ENCODE measurements around the gene MAN2B2.
"Not testable (repeated sequence)": the region's sequence is repeated elsewhere in the genome, so short reads cannot be mapped to it uniquely, and the experiment has no call there.

Gene MAN2B2

DNA sequence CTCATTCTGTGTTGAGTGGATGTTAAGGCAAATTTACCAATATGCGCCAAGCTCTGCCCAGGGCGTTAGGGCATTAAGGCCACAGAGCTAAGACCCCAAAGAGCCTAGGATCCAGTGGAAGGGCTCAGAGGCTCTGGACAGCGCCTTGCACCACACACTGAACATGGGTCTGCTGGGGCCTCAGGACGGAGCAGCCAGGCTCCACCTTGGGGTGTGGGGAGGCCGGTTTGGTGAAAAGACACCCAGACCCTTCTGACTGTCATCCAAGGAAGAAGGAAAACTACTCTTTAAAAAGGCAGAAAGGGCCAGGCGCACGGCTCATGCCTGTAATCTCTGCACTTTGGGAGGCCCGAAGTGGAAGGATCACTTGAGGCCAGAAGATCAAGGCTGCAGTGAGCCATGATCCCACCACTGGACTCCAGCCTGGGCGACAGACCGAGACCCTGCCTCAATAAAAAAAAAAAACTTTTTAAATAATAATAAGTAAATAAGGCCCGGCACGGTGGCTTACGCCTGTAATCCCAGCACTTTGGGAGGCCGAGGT lies 64.2 kb downstream of the MAN2B2 start:
- Mint-ChIP-seq H3K27ac (no peak overlapping the region), H3K36me3 (ENCODE audit: low read depth) (peaks cover 36% of the 10 kb centered on the region), H3K9me3 (no peaks in the 10 kb centered on the region), H3K4me1 (peaks cover 34% of the 10 kb centered on the region), H3K27me3 (no peaks in the 10 kb centered on the region), H3K4me3 (peak overlapping the region; percentile 21)
- DNase-seq (no peak), ATAC-seq (no peak)

- Mint-ChIP-seq H3K27ac (peak within 1 kb of the TSS; percentile 99), H3K9me3 (no peaks in the 10 kb centered on the region), H3K4me1 (peaks cover 34% of the 10 kb centered on the region), H3K4me3 (peak within 1 kb of the TSS; percentile 96), H3K36me3 (ENCODE audit: low read depth) (peaks cover 36% of the 10 kb centered on the region), H3K27me3 (no peaks in the 10 kb centered on the region)
- ATAC-seq (peak; percentile 92), DNase-seq (peak; percentile 93)
Observed at GRCh38 chr4:6640292-6641163, 65.5 kb downstream of the MAN2B2 start, which contains the start of gene MRFAP1. Gene MRFAP1, plus strand, starts transcription at chr4:6640685. Its CDS starts 178 bp downstream, at chr4:6640863.

DNA sequence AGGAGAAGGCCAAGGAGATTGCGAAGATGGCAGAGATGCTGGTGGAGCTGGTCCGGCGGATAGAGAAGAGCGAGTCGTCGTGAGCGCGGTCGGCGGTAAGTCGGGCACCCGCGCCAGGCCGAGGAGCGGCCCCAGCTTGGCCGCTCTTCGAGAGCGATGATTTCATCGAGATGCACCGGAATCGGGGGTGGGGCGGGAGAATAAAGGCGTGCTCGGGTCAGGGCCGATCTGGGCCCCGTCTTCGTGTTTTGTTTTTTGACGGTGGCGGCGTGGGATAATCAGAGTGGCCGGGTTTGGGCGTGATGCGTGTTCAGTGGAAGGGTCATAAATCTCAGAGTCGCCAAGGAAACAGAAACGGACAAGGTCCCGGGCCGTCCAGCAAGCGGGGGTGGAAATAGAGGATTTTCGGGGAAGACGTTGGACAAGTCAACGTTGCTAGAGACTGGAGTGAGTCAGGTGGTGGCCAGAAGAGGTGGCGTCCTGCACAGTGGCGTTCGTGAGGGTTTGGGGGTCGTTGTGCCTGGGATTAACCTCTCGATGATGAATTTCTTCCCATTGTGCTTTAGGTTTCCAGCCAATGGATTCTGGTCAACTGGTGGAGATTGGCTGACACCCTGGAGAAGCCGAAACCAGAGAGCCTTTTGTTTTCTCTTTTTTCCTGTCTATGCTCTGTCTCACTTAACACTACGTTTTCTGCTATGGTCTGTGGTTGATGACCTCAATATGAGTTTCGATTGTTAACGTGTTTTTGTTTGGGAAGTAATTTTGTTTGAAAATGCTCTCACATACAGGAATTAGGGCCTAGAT lies 66.4 kb downstream of the MAN2B2 start:
- Mint-ChIP-seq H3K9me3 (no peaks in the 10 kb centered on the region), H3K4me1 (peaks cover 34% of the 10 kb centered on the region), H3K27ac (peak overlapping the region; percentile 99), H3K27me3 (no peaks in the 10 kb centered on the region), H3K36me3 (ENCODE audit: low read depth) (peaks cover 36% of the 10 kb centered on the region), H3K4me3 (peak overlapping the region; percentile 96)
- peak; percentile 52 for ATAC-seq
- peak; percentile 40 for DNase-seq

GRCh38 chr4:6641971-6642320 lies 67.0 kb downstream of the MAN2B2 start:
- Mint-ChIP-seq H3K27ac (peak overlapping the region; percentile 99), H3K4me3 (peak overlapping the region; percentile 96), H3K27me3 (no peaks in the 10 kb centered on the region), H3K4me1 (peaks cover 34% of the 10 kb centered on the region), H3K9me3 (no peaks in the 10 kb centered on the region), H3K36me3 (ENCODE audit: low read depth) (peaks cover 36% of the 10 kb centered on the region)
- no peak for ATAC-seq
- no peak for DNase-seq

DNA sequence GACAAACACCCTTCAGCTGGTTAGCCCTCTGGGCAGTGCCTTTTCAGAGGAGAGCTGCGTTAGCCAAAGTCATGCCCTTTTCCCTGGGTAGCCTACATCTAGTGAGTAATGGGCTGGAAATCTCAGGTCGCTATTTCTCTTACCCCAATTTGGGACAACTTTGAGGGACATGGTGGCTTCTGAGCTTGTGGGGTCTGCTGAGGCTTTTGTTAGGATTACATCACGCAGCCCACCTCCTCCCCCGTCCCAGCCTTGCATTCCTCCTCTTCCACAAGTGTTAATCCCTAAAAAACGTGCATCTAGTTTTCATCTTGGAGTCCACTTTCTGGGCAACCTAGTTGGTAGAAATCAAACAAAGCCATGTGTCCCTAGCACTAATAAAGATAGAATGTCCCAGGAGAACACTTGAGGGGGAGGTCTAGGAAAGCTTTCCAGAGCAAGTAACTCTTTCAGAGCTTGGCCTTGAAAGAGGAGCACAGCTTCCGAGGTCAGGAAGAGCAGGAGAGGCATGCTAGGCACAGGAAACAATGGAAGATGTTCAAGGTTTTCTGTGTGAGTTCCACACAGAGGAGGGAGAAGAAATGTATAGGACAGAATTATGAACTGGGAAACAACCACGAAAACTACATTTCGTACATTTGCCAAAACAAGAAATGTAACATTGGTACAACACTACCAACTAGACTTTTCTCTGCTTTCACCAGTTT lies 68.3 kb downstream of the MAN2B2 start:
- Mint-ChIP-seq H3K4me1 (peaks cover 34% of the 10 kb centered on the region), H3K27ac (peak overlapping the region; percentile 71), H3K9me3 (no peaks in the 10 kb centered on the region), H3K27me3 (no peaks in the 10 kb centered on the region), H3K36me3 (ENCODE audit: low read depth) (peaks cover 36% of the 10 kb centered on the region), H3K4me3 (no peak overlapping the region)
- no peak for DNase-seq
- no peak for ATAC-seq

DNA sequence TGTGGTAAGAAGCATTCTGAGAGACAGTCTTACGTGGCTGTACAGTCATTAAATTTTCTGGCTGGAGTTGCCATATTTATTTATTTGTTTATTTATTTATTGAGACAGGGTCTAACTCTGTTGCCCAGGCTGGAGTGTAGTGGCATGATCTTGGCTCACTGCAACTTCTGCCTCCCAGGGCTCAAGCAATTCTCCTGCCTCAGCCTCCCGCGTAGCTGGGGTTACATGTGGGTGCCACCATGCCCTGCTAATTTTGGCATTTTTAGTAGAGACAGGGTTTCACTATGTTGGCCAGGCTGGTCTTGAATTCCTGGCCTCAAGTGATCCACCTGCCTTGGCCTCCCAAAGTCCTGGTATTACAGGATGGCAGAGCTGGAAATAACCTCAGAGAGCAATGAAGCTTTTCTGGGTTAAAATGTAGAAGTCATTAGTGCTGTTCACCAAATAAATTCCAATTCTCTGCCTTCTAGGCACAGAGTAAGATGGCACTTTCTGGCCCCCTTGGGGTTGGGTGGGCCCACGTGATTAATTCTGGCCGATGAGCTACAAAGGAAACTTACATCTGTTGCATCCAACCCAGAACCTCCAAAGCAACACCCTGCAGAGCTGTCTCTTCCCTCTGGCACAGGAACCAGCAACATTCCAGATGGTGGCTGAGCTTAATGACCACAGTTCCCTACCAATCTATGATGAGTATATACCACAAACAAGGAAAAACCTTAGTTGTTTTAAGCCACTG lies 70.0 kb downstream of the MAN2B2 start:
- peaks cover 29% of the 10 kb centered on the region for H3K4me1 Mint-ChIP-seq
- no peak overlapping the region for H3K4me3 Mint-ChIP-seq
- no peak for DNase-seq
- no peaks in the 10 kb centered on the region for H3K27me3 Mint-ChIP-seq
- no peaks in the 10 kb centered on the region for H3K9me3 Mint-ChIP-seq
- ATAC-seq, result no peak
- peaks cover 36% of the 10 kb centered on the region for H3K36me3 Mint-ChIP-seq (ENCODE audit: low read depth)
- H3K27ac Mint-ChIP-seq, result no peak overlapping the region

GRCh38 chr4:6647169-6647568 lies 72.2 kb downstream of the MAN2B2 start:
- H3K27ac Mint-ChIP-seq, result no peak overlapping the region

GRCh38 chr4:6647582-6648230 lies 72.7 kb downstream of the MAN2B2 start:
- no peaks in the 10 kb centered on the region for H3K27me3 Mint-ChIP-seq
- ATAC-seq, result no peak
- H3K4me3 Mint-ChIP-seq, result no peak overlapping the region
- peaks cover 10% of the 10 kb centered on the region for H3K4me1 Mint-ChIP-seq
- H3K9me3 Mint-ChIP-seq, result no peaks in the 10 kb centered on the region
- H3K36me3 Mint-ChIP-seq (ENCODE audit: low read depth), result peaks cover 10% of the 10 kb centered on the region
- no peak for DNase-seq
- H3K27ac Mint-ChIP-seq, result no peak overlapping the region

More at GRCh38 chr4:6647169-6647568, 72.2 kb downstream of the MAN2B2 start:
- DNase-seq, result no peak
- no peak for ATAC-seq
- Mint-ChIP-seq H3K27me3 (no peaks in the 10 kb centered on the region), H3K4me3 (no peak overlapping the region), H3K9me3 (no peaks in the 10 kb centered on the region), H3K4me1 (peaks cover 15% of the 10 kb centered on the region), H3K36me3 (ENCODE audit: low read depth) (peaks cover 16% of the 10 kb centered on the region)

DNA sequence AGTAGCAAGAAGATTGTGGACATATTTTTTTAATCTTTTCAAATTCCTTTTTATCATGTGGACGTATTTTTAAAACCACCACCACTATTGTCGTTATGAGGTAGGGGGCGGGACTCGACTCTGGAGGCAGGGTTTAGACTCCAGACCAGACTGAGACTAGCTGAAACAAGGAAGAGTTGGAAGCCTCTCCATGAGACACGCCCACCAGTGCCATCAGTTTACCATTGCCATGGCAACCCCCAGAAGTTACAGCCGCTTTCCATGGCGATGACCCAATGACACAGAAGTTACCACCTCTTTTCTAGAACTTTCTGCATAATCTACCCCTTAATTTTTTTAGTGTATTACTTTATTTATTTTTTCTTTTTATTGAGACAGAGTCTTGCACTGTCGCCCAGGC lies 74.2 kb downstream of the MAN2B2 start:
- H3K27ac Mint-ChIP-seq, result no peak overlapping the region
- no peaks in the 10 kb centered on the region for H3K9me3 Mint-ChIP-seq
- DNase-seq (no peak), ATAC-seq (no peak)
- H3K36me3 Mint-ChIP-seq (ENCODE audit: low read depth), result no peaks in the 10 kb centered on the region
- no peaks in the 10 kb centered on the region for H3K4me1 Mint-ChIP-seq
- H3K4me3 Mint-ChIP-seq, result no peak overlapping the region
- H3K27me3 Mint-ChIP-seq, result no peaks in the 10 kb centered on the region

DNA sequence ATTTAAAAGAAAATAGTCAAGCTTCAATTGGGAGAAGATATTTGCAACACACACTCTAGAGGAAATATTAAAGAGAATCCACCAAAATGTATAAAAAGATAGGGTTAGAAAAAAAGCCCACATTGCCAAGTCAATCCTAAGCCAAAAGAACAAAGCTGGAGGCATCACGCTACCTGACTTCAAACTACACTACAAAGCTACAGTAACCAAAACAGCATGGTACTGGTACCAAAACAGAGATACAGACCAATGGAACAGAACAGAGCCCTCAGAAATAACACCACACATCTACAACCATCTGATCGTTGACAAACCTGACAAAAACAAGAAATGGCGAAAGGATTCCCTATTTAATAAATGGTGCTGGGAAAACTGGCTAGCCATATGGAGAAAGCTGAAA lies 79.2 kb downstream of the MAN2B2 start:
- H3K27ac Mint-ChIP-seq; H3K4me1 Mint-ChIP-seq; H3K9me3 Mint-ChIP-seq; ATAC-seq; H3K27me3 Mint-ChIP-seq; H3K4me3 Mint-ChIP-seq; DNase-seq; H3K36me3 Mint-ChIP-seq (ENCODE audit: low read depth): not testable (repeated sequence)

GRCh38 chr4:6655291-6655690 lies 80.3 kb downstream of the MAN2B2 start:
- not testable (repeated sequence) for H3K27ac Mint-ChIP-seq; H3K4me3 Mint-ChIP-seq; H3K9me3 Mint-ChIP-seq; H3K27me3 Mint-ChIP-seq; H3K36me3 Mint-ChIP-seq (ENCODE audit: low read depth); ATAC-seq; DNase-seq
- H3K4me1 Mint-ChIP-seq, result peaks cover 18% of the 10 kb centered on the region

GRCh38 chr4:6655924-6656323 lies 80.9 kb downstream of the MAN2B2 start:
- H3K27me3 Mint-ChIP-seq, result peaks cover 9% of the 10 kb centered on the region
- no peak for DNase-seq
- peaks cover 18% of the 10 kb centered on the region for H3K4me1 Mint-ChIP-seq
- no peak for ATAC-seq
- H3K36me3 Mint-ChIP-seq (ENCODE audit: low read depth), result no peaks in the 10 kb centered on the region
- no peaks in the 10 kb centered on the region for H3K9me3 Mint-ChIP-seq
- H3K27ac Mint-ChIP-seq, result no peak overlapping the region
- no peak overlapping the region for H3K4me3 Mint-ChIP-seq
